ENCODE data around the gene SLC4A3.

Gene SLC4A3

DNA sequence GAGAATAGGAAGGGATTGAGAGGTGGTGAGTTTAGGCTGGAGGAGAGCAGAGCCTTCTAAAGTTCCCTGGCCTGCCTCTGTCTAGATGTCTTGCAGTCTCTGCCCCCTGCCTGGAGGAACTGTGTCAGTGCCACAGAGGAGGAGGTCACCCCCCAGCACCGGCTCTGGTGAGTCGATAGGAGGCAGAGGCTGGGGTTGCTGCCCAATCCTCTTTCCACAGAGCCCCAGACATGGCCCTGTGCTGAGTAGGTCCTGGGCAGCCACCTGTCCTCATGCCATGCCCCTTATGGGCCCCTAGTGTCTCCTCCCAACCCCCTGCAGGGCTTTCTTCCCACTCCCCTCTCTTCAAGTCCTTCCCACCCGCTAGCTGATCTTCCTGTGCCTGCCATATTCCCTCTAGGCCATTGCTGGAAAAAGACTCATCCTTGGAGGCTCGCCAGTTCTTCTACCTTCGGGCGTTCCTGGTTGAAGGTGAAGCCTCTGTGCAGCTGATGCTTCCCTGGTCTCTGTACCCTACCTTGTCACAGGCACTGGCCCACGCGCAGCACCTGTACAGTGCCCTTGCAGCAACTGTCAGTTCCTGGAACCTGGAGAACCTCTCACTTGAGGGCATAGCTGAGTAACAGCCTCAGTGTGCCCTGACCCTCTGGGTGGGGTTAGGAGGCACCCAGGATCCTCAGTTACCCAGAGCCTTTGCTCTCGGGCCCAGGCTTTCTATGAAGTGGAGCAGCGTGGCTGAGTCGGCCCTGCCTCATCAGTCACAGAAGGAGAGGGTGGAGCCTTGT lies 13.2 kb upstream of the SLC4A3 start:
- no peak for DNase-seq

DNA sequence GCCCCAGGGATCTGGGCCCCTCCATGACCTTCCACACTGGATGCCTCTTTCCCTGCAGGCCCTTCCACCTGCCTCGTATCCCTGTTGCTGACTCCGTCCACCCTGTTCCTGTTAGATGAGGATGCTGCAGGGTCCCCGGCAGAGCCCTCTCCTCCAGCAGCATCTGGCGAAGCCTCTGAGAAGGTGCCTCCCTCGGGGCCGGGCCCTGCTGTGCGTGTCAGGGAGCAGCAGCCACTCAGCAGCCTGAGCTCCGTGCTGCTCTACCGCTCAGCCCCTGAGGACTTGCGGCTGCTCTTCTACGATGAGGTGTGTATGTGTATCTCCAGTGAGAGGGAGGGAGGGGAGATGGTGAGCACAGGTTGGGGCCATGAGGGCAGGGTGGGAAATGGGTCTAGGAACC lies 12.4 kb upstream of the SLC4A3 start:
- DNase-seq = no peak

DNA sequence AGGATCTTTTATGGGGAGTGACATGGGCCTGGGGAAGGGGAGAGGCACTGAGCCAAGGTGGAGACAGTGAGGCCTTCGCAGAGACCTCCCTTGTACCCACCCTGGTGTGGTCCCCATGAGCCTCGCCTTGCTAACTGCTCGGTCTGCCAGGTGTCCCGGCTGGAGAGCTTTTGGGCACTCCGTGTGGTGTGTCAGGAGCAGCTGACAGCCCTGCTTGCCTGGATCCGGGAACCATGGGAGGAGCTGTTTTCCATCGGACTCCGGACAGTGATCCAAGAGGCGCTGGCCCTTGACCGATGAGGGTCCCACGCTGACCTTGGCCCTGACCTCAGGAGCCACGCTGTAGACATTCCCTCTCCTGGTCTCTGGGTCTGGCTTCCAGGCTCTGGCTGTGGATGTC lies 11.5 kb upstream of the SLC4A3 start:
- DNase-seq = no peak

DNA sequence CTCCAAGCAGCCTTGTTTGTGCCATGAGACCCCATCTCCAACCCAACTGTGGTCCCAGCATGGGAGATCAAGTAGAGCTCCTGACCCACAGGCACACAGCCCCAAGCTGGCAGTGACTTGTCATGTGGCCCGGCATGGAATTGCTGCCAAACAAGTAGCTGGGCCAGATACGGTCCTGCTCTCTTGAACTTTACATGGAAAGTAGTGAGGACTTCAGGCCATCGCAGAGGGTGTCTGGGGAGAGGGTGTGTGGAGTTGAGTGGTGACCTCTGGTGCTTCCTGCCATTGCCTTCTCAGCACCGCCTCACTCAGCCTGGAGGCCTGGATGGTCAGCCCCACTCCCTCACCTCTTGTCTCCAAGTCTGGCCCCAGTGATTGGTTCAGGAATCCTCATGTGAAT lies 10.9 kb upstream of the SLC4A3 start:
- no peak for DNase-seq

DNA sequence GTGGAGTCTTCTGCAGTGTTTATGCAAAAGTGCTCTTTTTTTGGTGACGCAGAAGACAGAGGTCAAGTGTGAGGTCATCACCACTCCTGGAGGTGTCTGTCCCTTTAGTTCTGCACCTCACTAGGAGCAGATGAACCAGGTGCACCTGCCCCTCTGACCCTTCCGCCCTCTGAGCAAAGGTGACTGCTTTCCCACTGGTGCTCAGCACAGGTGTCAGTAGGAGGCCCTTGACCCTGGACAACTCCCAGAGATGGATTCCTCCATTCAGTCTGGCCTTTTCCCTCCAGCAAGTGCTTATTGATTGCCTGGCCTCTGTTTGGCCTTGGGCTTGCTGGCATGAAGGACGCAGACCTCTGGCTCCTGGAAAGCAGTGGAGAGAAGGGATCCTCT lies 8.7 kb upstream of the SLC4A3 start:
- no peak for DNase-seq

DNA sequence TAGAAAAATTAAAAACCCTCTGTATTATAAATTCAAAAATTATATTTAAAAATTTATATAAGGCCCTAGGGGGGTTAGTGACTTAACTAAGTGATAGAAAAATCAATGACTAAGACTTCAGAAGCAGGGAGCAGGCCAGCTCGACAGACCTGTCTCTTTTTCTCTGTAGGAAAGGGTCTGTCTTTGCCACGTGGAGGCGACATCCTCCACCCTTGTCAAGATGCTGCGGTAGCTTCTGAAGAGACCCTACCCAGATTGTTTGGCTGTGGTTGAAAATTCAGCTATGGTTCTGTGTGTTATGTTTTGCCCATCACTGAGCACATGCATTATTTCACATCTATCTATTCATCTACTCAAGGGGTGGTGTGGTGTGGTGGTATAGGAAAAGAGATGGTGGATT lies 8.2 kb upstream of the SLC4A3 start:
- DNase-seq = no peak

DNA sequence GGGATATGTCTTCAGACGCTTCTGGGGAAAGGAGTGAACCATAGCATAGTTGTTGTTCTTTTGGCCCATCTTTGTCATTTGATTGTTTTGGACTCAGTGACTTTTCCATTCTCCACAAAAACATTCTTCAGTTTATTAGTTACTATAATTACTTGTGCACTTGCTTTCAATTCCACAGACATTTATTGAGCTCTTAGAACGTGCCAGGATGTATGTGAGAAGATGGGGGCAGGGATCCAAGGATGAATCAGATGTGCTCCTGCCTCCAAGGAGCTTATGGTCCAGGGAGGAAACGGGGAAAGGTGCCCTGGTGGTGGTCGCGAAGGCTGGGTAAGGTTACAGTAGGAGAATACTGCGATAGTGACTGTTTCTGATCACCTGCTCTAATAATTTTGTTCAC lies 6.9 kb upstream of the SLC4A3 start:
- DNase-seq = no peak

DNA sequence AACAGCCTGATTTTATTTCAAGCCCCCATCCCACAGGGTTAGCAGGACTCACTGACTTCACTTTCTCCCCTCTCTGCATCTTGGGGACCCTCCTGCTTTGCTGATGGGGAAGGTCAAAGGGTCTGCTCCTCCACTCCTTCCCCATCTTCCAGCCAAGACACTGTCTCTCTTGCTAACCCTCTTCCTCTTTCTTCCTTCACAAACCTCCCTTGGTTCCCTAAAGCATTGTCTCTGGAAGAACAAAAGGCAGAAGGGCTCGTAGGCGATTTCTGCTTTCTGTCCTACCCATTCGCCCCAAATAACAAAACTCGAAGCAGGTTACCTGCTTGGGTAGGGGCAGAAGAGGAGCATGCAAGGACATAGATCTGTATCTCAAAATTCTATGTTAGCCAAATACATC lies 5.5 kb upstream of the SLC4A3 start:
- no peak for DNase-seq

DNA sequence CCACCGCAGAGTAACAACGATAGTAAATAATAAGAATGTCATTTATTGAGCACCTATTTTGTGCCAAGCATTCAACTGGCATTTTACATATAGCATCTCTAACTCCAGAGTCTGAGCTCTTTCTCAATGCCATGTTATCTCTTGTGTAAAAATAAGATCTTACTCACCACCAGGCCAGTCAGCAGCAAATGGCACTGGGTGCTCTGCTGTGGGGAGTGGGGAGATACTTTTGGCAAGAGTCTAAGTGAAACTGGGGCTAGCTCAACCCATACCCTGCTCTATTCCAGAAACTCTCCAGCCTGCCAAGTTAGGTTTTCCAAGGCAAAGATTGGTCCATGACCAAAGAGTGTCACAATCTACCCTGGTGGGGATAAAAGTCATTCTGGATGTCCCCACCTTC lies 5.0 kb upstream of the SLC4A3 start:
- no peak for DNase-seq

DNA sequence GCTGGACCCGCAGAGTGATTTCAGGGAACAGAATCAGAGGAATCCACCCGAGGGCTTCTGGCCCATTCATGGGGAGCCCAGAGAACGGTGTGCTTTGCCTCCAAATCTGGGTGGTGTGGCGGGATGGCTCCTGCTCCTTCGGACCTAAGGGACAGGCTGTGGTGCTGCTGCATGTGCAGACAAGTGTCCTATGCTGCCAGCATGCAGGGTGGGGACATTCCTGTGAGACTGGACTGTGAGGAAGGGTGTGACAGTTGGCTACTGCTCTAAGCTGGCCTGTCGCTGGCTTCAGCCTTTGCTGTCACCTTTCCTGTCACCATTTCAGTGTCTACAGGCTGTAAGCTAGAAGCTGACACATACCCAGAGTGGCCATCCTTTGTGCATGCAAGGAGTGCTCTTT lies 2.9 kb upstream of the SLC4A3 start:
- DNase-seq = no peak

DNA sequence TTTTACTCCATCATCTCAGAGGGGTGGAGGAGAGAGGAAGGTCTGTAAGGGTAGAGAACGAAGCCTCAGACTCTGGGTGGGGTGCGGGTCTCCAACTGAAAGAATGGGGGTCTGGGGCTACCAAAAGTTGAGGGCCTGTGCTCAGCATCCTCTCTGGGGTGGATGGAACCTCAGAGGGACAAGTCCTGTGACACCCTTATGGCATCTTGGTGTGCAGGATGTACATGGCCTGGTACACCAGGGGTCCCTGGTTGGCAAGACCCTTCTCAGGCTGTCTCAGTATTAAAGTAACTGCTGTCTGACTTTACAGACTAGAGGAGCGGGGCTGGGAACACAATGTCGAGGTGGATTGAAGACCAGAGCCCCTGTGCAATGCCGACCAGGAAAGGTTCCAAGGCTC lies 2.3 kb upstream of the SLC4A3 start:
- DNase-seq = no peak

DNA sequence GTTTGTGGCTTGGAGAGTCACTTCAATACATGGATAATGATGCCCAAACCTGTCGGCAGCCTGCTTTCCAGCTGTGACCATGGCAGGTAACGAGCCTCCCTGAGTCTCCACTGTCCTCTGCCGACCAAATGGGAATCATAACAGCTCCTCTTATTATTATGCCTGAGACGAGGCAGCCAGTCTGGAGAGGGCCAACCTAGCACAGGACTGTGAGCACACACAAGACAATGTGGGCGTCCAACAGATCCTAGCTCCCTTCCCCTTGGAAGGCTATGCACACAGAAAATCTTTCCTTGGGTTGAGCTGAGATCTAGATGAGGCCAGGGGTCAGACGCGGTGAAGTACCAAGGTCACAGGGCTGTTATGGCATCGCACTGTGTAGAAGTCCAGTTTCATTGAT lies 890 bp upstream of the SLC4A3 start:
- DNase-seq = no peak

DNA sequence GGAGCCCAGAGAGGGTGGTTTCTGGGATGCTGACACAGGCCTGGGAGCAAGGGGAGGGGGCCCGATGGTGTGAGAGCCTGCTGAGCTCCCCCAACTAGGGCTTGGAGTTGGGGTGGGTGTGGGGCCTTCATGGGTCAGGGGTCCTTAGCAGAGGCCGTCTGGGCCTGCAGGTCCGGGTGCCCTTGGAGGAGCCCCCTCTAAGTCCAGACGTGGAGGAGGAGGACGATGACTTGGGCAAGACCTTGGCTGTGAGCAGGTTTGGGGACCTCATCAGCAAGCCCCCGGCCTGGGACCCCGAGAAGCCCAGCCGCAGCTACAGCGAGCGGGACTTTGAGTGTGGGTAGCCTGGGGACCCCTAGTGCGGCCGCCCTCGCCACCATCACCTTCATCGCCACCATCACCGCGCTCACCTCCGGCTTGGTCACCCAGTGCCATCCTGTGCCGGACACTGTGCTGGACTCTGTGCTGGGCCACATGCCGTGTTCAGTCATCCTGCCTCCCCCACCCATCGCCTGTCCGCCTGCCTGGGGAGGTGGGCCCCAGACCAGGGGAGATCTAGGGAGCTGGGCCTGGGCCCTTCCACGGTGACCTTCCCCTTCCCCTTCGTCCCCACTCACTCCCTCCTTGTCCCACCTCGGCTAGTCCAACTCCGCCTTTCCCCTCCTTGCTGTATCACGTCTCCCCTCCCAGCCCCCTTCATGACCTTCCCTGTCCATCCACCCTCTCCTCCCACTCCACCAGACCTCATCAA lies 980 bp downstream of the SLC4A3 start:
- no peak for DNase-seq

DNA sequence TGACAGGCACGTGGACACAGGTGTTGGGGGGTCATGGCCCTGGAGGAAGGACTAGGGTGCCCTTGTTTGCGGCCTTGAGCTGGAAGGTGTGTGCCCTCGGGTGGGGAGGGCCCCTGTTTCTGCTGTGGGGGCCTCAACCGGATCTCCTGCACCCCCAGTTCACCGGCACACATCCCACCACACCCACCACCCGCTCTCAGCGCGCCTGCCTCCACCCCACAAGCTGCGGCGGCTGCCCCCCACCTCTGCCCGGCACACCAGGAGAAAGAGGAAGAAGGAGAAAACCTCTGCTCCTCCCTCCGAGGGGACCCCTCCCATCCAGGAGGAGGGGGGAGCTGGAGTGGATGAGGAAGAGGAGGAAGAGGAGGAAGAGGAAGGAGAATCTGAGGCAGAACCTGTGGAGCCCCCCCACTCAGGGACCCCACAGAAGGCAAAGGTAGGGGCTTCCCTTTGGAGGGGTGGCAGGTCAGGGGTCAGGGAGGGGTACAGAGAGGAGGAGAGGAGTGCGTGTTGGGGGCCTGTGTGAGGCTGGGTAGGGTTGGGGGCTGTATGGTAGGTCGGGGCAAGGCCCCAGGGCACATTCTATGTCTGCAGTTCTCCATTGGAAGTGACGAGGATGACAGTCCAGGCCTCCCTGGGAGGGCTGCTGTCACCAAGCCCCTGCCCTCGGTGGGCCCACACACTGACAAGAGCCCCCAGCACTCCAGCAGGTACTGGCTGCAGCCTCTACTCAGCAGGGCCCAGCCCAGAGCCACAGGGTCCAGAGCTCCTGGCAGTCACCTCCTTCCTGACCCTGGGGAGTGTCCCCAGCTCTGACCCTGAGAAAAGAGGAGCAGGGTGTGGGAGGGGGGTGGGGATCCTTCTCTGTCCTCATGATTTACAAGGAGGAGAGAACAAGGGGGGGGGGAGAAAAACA lies 1.8 kb downstream of the SLC4A3 start:
- no peak for DNase-seq

DNA sequence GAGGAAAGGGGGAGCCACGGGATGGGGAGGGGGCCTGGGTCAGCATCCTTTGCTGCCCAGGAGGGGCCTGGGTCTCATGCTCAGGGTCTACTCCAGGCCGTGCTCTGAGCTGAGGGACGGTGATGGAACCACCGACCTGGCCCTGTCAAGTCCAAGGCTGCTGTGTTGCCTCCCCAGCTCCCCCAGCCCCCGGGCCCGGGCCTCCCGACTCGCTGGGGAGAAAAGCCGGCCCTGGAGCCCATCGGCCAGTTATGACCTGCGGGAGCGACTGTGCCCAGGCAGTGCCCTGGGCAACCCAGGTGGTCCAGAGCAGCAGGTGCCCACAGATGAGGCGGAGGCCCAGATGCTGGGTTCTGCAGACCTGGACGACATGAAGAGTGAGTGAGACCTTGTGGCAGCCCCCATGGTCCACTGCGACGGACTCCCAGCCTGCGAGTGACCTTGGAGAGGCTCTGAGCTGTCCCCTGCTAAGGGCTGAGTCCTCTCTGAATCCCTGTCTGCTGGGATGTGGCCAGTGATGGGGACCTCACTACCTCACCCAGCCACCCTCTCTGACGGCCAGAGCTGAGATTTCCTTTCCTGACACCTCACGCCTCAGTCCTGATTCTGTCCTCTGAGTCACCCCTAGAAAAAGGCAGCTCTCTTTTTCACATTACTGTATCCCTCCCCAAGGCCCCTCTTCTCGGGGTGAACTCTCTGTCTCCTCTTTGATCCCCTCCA lies 2.7 kb downstream of the SLC4A3 start:
- DNase-seq = no peak

DNA sequence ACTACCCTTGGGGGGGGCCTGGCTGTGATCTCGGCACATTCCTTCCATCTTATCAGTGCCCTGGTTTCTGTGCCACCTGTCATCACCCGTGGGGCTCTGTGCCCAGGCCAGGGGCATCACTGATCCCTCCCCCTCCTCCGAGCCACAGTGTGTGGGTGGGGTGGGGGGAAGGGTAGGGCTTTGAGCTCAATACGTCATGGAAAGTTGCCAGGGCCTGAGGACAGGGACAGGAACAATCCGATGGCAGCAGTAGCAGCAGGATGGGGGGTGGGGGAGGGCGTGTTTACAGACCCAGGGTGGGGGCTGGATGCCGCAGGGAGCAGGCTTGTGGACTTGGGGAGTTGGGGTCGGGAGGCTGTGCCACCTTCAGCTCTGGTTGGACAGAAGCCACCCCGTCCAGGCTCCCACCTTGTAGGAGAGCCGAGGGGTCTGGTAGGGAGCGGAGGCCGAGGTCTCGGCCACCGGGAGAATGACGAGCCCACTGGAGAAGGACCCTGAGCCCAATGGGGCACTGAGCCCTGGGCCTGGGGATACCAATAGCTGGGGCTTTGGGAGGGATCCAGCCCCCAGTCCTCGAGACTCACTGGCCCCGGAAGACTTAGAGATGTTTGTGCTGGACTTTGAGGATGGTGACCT lies 3.5 kb downstream of the SLC4A3 start:
- DNase-seq = no peak

DNA sequence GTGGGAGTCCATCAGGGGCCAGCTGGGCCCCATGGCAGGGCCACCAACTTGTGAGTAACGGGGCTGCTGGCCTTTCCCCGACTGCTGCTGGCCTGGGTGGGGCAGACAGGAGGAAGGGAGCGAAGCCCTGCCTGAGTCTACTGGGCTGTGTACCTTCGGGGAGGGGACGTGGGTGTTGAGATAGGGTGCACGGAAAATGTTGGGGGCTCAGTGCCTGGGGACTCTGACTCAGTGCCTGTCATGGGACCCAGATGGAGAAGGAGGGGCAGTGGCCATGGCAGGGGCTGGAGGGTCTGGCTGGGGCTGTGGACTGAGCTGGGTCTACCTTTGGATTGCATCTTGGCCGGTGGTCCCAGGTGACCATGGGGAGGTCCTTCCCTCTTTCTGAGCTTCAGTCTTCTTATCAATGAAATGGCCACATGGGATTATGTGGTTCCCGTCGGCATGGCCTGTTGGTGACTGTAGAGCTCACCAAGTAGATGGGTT lies 4.0 kb downstream of the SLC4A3 start:
- no peak for DNase-seq

DNA sequence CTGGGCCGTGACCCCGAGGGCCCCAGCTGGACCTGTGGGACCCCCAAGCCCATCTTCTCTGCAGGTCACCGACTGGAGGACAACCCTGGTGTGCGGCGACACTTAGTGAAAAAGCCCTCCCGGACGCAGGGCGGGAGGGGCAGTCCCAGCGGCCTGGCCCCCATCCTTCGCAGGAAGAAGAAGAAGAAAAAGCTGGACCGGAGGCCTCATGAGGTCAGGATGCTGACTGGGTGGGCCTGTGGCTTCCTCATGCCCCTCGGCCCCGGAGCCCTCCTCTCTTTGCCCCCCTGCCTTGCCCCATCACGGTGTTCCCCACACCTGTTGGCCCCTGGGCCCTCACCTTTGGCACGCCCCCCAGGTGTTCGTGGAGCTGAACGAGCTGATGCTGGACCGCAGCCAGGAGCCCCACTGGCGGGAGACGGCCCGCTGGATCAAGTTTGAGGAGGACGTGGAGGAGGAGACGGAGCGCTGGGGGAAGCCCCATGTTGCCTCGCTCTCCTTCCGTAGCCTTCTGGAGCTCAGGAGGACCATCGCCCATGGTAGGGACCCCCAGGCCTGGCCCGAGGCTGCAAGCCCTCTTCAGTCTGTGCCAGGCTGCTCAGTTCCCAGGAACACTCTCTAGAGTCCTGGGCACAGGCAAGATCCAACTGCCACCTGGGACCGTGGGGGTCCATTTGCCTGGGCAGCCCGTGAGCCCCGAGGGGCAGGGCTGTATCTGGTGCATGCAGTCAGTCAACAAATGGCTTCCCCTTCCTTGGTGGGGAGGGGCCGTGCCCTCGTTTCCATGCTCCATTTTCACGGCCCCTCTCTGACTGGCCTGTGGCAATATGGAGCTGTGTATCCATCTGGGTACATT lies 4.7 kb downstream of the SLC4A3 start:
- DNase-seq = no peak

DNA sequence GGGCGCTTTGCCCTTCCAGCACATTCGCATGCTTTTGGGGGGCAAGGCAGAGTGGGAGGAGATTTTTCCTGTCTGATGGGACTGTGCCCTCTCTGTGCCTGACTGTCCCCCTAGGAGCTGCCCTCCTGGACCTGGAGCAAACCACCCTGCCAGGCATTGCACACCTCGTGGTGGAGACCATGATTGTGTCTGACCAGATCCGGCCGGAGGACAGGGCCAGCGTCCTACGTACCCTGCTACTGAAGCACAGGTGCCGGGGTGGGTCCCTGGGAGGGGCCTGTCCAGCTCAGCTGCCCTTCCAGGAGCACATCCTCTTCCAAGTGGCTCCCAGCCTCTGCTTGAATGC lies 5.3 kb downstream of the SLC4A3 start:
- DNase-seq = no peak

DNA sequence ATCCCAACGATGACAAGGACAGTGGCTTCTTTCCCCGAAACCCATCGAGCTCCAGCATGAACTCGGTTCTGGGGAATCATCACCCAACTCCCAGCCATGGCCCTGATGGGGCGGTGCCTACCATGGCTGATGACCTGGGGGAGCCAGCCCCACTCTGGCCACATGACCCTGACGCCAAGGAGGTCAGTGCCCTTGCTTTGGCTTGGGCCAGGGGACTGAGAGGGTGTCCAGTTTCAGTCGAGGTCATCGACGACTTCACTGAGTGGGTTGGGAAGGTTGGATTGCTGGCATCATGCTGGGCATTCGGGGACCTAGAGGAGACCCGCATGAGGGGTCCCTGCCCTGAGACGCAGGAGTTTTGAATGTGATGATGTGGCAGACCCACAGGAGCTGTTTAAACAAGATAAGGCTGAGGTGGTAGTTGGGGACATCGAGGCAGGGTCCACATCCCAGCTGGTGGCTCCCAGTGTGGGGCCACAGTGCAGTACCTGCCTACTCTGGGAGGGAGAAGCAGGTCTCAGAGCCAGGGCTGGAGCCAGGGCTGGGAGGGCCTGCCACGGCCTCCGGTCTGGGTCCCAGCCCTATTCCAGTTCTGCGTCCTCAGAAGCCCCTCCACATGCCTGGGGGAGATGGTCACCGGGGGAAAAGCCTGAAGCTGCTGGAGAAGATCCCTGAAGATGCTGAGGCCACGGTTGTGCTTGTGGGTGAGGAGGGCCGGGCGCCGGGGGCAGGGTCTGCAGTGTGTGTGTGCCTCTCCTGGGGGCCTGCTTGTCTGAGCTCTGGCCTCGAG lies 6.0 kb downstream of the SLC4A3 start:
- DNase-seq = no peak

Data from NCI-H1694 (cell line).